Measurements from ENCODE around the gene BOLA3.
"Not testable (repeated sequence)": the region's sequence is repeated elsewhere in the genome, so short reads cannot be mapped to it uniquely, and the experiment has no call there.

BOLA3 gene

DNA sequence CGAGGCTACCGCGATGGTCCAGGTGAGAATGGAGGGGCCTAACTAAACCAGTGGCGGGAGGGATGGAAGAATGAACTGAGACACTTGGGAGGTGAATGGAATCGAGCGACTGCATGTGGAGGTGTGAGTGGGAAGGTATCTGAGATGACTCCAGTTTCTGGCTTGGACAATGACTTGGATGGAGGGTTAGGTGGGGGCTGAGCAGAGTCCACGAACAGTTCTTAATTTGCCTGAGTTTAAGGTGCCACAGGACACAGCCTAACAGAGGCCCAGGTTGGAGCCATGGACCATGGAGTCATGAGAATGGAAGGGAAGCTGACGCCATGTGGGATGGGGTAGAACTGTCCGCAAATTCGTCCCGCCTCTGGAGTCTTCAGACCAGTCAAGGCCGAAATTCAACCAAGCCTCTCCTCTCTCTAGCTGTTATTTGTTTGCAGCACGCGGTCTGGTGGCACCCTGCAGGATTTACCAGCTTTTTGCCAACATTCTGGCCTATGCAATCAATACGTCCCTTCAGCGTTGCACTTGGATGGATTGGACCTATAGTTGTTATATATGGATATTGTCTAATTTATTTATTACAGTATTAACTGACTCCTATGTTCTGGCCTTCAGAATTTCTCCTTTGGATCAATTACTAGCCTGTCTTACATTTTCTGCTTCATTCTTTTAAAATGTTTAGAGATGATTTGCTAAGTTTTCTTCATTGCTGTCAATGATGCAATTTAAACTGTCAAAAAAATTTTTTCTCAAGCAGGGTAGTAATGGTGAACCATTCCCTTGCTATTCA, 940 bp upstream of the BOLA3 start:
- no peak for DNase-seq

DNA sequence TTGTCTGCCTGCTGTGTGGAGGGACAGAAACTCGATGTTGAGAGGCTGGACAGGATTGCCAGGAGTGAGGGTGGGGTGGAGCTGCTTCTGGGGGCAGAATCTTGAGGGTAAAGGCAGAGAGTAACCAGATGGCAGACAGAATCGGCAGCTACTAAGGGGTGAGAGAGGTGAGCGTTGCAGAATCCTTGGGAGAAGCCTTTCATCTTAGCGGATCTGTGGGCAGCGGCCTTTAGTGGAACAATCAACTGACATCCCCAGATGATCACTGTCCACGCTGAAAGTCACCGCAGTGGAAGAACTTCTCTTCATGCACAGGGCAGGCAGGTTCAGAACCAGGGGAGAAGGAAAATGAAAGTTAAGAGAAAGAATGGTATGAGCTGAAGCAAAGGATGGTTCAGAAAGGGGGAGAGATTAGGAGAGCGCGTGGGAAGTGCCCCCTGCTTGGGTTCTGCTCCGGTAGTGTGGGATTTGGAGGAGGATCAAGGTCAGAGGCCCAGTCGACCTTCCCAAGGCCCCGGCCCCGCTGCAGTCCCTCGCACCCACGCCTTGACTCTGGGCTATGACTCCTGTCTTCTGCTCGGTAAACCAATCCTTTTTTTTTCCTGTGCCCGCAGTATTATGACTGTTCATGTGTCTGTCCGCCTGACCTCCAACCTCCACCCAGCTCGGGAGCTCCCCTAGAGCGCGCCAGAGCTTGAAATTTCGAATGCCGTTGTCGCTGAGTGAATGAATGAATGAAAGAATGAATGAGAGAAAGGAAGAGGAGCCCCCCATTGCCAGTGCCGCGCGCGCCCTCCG, 584 bp downstream of the BOLA3 start:
- peak; percentile 28 for DNase-seq

DNA sequence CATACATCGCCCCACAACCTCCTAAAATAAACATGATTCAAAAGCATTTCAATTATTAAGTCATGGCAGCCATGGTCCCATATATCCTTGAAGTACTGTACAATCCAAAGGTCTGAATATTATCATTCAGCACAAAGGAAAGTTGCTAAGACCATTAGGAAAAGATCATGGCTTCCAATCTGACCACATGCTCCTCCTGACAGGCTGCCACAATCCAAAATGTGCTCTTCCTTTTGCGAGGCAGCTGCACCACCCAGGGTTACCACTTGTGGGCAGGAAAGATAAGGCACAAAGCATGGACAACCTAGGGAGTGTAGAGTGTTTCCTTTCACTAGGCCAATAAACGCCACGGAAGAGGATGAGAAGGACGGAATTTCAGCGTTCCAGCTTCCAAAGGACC, 5.4 kb downstream of the BOLA3 start:
- DNase-seq, result no peak

DNA sequence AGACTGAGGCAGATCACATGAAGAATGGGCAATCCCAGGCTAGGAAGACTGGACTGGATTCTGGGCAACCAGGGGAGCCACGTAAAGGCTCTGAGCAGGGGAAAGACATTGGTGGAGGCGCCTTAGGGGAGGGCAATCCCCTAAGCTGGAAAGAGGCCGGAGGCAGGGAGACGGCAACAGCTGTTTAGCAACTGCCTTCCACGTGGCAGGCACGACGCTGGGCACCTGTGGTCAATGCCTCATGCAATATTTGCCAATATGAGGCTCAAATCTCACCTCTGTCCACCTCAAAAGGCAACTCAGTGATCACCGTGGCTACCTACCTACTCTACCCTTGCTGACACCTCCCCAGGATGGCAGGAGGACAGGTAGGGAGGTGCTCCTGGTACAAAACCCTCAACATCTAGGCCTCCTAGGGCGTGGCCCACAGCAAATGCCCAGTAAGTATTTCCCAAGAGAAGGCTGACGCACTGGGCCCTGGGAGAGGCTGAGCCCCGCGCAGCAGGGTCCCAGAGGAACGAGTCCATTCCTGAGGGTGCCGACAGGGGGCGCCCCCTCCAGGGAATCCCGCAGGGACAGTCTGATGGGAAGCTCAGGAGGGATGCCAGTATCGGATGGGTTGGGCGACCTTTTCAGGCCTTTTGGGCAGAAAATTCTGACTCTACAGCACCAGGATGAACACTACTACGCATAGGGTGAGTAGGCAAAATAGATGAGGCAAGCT, 8.9 kb downstream of the BOLA3 start:
- DNase-seq, result no peak

DNA sequence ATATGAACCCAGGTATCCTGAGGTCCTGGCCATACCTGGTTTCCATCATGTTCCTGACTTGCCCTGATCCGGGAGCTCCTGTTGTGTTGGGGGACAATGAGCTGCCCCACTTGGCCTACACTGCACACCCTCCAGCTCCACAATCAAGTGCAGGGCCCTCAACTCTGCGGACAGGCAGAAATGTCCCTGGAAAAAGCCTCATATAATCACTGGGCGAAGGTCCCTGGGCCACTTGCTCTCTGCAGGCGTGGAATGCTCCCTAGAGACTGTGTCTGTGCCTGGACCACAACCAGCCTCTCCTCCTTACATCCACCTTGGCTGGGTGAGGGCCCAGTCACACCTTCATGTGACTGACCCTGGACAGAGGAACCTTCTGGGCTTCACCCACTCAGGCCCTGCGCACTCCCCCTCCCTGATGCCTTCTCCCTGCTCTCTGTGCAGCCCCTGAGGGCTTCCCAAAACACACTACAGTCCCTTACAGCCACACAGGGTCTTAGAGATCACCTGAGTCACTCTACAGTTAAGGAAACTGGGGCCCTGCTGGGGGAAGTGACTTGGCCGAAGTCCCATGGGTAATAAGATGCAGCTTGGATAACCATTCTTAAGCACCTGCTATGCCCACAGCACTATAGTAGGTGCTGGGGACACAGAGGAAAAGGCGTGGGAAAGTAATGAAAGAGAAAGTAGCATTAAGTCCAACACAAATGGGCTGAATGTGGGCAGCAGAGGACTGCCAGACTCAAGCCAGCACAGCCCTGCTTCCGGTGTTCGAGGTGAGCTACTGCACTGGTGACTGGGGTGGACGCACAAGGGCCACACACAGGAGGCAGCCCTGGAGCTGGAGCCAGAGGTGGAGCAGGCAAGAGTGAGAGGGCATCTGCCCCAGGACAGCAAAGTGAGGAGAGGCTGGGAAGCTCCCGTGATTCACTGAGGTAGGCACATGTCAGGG, 9.8 kb downstream of the BOLA3 start:
- DNase-seq, result no peak

- DNase-seq, result no peak
These were observed 15.8 kb downstream of the BOLA3 start for GRCh38 chr2:74131901-74132300.

DNA sequence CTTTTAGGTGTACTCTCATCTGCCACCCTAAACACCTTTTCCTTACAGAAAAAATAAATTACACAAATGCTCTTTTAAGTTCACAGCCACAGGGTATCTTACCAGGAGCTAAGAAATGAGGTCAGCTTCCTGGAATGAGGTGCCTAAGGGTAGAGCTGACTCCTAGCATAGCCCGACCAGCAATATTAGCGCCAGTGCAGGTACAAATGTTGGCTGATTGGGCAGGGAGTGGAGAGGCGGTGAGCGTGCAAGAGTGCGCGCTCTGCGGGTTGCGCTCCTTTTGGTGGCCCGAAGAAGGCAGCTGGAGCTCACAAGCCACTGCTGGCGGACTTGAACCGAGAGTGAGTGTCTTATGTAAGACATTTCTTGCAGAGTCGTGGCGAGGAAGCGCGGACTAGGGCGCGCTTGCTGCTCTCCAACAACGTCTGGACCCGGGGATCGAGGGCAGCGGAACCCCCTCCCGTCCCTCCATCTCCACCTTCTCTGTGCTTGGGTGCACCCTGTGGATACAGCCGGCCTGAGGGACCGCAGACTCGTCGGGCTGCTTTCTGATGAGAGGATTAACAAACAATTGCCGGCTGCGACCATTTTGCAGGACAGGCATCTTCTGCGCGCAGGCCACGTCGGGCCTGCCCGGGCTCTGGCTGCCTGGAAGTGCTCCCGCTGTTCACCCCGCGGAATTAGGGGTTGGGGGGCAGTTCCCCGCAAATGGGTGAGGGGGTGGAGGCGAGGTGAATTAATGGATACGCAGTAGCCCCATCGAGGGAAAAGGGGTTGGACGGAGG, 17.3 kb downstream of the BOLA3 start:
- no peak for DNase-seq

GRCh38 chr2:74128206-74128605, 19.5 kb downstream of the BOLA3 start:
- DNase-seq, result no peak

DNA sequence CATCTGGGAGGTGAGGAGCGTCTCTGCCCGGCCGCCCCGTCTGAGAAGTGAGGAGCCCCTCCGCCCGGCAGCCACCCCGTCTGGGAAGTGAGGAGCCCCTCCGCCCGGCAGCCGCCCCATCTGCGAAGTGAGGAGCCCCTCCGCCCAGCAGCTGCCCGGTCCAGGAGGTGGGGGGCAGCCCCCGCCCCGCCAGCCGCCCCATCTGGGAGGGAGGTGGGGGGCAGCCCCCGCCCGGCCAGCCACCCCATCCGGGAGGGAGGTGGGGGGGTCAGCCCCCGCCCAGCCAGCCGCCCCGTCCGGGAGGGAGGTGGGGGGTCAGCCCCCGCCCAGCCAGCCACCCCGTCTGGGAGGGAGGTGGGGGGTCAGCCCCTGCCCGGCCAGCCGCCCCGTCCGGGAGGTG, 23.8 kb downstream of the BOLA3 start:
- not testable (repeated sequence) for DNase-seq

DNA sequence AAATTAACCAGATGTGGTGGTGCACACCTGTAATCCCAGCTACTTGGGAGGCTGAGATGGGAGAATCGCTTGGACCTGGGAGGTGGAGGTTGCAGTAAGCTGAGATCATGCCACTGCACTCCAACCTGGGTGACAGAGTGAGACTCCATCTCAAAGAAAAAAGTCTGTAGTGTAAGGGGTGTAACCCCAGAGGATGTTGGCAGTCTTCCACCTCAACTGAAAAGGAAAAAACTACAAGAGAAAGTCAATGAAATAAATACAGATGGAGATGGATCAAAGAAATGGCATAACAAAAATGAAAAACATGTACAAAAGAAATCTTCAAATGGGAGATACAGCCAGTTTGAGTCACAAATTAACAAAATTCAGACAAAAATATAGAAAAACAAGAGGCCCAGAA, 25.9 kb downstream of the BOLA3 start:
- not testable (repeated sequence) for DNase-seq

DNA sequence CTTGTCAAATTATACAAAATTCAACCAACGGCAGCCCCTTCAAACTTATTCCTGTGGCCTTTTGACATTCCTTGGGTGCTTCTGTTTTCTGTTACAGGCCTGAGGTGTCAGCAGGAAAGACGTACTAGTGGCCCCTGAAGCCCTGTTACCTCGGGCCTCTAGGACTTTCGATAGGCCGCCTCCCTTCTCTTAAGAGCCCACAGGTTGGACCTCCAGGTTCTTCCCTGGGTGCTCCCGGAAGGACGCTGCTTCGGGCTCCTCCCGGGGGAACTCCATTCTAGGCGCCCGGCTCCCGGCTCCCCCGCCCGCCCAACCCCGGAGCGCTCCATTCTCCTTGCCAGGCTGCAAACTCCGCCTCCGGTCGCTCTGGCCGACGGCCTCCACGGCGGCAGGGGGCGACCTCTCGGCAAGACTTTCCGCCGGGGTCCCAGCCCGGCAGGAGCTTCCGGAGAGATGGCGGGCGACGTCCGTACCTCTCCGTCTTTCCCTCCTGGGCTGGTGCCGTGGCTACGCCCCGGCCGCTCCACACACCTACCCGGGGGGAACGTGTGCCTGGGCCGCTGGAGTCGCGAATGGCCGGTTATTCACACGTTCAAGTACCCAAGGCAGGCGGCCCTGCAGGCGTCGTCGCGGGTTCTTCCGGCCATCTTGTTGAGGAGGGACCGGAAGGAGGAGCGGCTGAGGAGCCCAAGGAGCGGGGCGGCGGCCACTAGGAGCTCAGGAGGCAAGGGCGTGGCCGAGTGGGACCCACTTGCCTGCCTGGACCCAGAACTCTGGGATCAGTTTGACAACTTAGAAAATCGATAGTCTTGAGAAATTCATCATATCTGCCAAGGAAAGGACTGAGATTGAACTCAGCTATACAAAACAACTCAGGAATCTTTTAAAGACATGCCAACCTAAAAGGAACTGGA, 27.5 kb downstream of the BOLA3 start:
- peak; percentile 27 for DNase-seq

GRCh38 chr2:74119339-74119738, 28.4 kb downstream of the BOLA3 start:
- no peak for DNase-seq

- no peak for DNase-seq
These were observed 36.3 kb downstream of the BOLA3 start for GRCh38 chr2:74111380-74111779.

DNA sequence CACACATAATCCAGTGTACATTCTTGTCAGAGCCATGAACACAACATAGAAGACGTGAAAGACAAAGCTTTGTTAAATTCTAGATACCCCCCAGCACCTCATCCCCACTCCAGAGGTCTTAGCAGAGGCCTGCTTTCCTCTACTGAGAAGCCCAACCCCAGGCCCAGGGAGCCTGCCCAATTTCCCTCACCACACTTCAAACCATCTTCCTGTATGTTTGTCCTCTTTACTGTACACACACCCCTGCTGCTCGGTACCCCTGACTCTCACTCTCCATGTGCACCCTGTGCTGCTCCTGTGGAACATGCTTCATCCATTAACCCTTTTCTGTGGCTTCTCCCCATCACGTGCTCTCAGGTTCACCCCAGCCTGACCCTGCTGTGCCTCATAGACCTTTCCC, 37.2 kb downstream of the BOLA3 start:
- DNase-seq, result no peak

- DNase-seq, result no peak
These were observed 38.2 kb downstream of the BOLA3 start for GRCh38 chr2:74109551-74109950.

DNA sequence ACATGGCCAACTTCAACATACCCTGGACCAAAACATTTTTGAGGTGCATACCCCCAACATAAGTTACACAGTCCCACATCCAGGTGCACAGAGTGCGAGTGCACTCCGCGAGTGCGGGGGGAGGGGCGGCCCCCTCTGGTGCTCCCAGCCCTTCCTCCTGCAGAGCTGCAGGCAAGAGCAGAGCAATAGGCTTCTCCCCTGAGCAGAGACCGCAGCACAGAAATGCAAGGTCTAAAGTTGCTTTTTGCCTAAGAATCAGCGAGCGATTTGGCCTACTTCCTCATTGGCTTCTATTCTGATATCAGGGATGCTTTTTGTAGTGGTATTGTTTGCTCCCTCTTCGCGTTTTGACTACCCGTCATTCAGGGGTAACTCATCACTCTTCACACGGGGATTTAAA, 40.6 kb downstream of the BOLA3 start:
- DNase-seq, result no peak

DNA sequence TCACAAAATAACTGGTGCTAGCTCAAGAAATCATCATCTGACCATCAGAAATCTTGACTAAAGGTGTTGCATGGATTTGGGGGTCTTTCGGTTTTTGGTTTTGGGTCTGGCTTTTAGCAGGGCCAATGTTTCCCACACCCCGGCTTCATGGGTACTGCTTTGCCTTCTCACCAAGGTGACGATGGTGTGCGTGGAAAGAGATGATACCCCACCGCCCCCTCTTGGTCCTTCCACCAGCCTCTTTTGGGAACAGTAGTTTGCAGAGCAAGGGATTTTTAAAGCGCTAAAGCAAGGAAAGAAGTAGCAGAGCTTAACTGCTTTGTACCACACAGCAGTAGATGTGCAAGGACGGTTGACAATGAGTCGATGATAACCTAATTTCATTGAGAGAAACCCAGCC, 42.3 kb downstream of the BOLA3 start:
- no peak for DNase-seq

- no peak for DNase-seq
These were observed 42.9 kb downstream of the BOLA3 start for GRCh38 chr2:74104839-74105238.

DNA sequence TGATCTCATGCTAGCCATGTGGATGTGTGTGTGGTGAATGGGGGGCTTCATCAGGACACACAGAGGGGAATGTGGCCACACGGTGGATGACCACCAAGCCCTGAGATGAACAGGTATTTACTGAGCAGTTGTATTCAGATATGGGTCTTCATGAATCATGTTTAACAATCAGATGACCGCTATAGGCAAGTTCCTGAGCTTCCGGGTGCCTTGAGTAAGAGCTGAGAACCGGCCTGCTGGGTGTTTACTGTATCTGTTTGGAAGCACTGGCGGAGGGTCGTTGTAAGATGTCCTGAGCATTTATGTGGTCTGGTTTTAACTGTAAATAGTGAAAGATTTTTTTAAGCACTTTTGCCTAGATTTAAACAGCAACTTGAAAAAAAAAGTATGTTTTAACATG, 43.9 kb downstream of the BOLA3 start:
- DNase-seq, result no peak

DNA sequence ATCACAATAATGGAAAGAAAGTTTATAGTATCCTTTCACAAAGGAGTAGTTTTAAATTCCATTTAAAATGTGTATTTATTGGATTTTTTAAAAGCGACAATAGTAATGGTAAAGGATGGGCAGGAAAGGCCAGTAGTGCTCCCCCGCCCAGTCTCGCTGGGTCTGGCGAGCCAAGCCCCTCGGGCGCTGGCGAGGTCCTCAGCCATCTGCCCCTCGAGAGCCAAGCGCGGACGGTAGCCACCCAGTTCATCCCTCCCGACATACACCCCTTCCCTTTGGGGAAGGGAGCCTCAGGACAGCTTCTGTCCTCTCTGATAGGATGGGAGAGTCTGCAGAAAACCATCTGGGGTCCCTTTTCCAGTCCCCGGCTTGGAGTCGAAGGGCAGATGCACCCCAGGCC, 45.2 kb downstream of the BOLA3 start:
- no peak for DNase-seq

Measured in HCEC 1CT (cell line).